Gastroesophageal sphincter (tissue), 4 donors: ENCODE results near the gene LTB4R. TPM values are rescaled to one million over a fixed set of nuclear protein-coding genes. Genes with fewer than 3 reads are reported as not detected.
"Not testable (repeated sequence)": the region's sequence is repeated elsewhere in the genome, so short reads cannot be mapped to it uniquely, and the experiment has no call there.

Source experiments
- ATAC-seq: fragments of 150-250 bp; one replicate; pipeline ENCODE4 v1.9.1; 2016; ENCODE audit warnings: mild to moderate bottlenecking, moderate library complexity
- H3K27ac ChIP-seq, 4 donors: fragments of 200-600 bp; sonication (generic) in 3 of 4; 1 replicate in 3 of 4; 2 replicates in 1 of 4; pipeline ENCODE4 v1.5.1; 2016 to 2019
- H3K27me3 ChIP-seq: fragments of 200-600 bp; sonication (generic); one replicate; pipeline ENCODE4 v1.5.1; 2019
- H3K36me3 ChIP-seq, 2 donors: fragments of 200-600 bp; sonication (generic); one replicate each; pipeline ENCODE4 v1.5.1; 2019; ENCODE audit warnings: control low read depth in 1 of 2
- H3K4me1 ChIP-seq, 3 donors: fragments of 200-600 bp; sonication (generic); 1 replicate in 2 of 3; 2 replicates in 1 of 3; pipeline ENCODE4 v1.5.1; 2016 to 2019; ENCODE audit warnings: control low read depth in 2 of 3
- H3K4me3 ChIP-seq, 2 donors: fragments of 200-600 bp; sonication (generic); one replicate each; pipeline ENCODE4 v1.5.1; 2019; ENCODE audit warnings: mild to moderate bottlenecking in 1 of 2, moderate library complexity in 1 of 2
- H3K9me3 ChIP-seq, 3 donors: fragments of 200-600 bp; sonication (generic); one replicate each; pipeline ENCODE4 v1.5.1; 2017 to 2019; ENCODE audit warnings: control low read depth in 2 of 3
- CTCF ChIP-seq, 4 experiments: fragments of 200-600 bp in 2 of 4; fragments of 450-650 bp in 2 of 4; sonication (generic) in 1 of 4; IDR thresholded peaks; one replicate each; pipeline ENCODE4 v1.5.1; 2017 to 2019; ENCODE audit warnings: antibody characterized with exemption in 4 of 4, mild to moderate bottlenecking in 2 of 4, moderate library complexity in 2 of 4
- EP300 ChIP-seq: sonication (generic); formaldehyde crosslinking; IDR thresholded peaks from one replicate; pipeline ENCODE4 v1.6.1; 2017; ENCODE audit warnings: antibody characterized with exemption, mild to moderate bottlenecking
- POLR2A ChIP-seq, 2 donors: fragments of 450-650 bp; IDR thresholded peaks; one replicate each; pipeline ENCODE4 v1.6.1; 2017; ENCODE audit warnings: antibody characterized with exemption in 2 of 2, mild to moderate bottlenecking in 2 of 2, moderate library complexity in 1 of 2
- POLR2AphosphoS5 ChIP-seq: sonication (generic); formaldehyde crosslinking; IDR thresholded peaks from one replicate; pipeline ENCODE4 v1.6.1; 2017; ENCODE audit warnings: antibody characterized with exemption
- WGBS, 2 donors: methylation state at CpG; one replicate each; pipeline ENCODE4 v1.1.5; 2018; ENCODE audit warnings: low coverage in 1 of 2; 5-methylcytosine and 5-hydroxymethylcytosine counted together
- total RNA-seq, 4 donors: library from RNA; depleted of rRNA; stranded (reverse); fragments of >200 nt; gene quantifications; one replicate each; pipeline ENCODE4 v1.1.0, GENCODE V29; 2016

Gene LTB4R
- total RNA-seq, 4 donors from 2014 or later, result 3.0 to 4.2 (median 3.4) TPM

DNA sequence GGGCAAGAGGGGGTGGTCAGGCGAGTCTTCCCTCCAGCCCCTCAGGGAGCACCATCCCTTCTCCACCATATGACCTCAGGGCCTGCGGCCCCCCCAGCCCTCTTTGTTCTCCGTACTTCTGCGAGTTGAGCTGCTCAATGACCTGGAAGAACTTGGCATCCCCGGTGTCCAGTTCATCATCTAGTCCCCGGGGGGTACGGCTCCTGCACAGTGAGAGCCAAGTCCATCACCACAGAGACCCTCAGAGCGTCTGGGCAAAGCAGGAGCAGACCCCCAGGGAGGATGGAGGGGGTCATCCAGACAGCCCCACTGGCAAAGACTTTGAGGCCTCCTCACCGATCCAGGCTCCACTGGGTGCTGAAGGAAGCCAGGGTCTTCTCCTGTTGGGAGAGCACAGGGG is 14.7 kb downstream of the LTB4R start:
- TF ChIP-seq POLR2A (IDR thresholded peaks at IDR 0.05), result peak in 1 of 2 donors; percentile 4
- no peak for TF ChIP-seq POLR2AphosphoS5
- H3K9me3 ChIP-seq, result no peaks in the 10 kb centered on the region

GRCh38 chr14:24327303-24327702 is 16.0 kb downstream of the LTB4R start:
- TF ChIP-seq CTCF (IDR thresholded peaks at IDR 0.05) (no peak), POLR2AphosphoS5 (no peak), EP300 (no peak), POLR2A (IDR thresholded peaks at IDR 0.05) (no peak)
- Histone ChIP-seq H3K4me3 (no peak overlapping the region), H3K27ac (peak overlapping the region in 1 of 4 donors; percentile 9), H3K27me3 (peaks cover 25% of the 10 kb centered on the region), H3K4me1 (peaks cover 0 to 15% (median under 1%) of the 10 kb centered on the region in 3 donors), H3K9me3 (no peaks in the 10 kb centered on the region), H3K36me3 (peaks cover 0 to 4% of the 10 kb centered on the region in 2 donors)
- no peak for ATAC-seq
- WGBS, 2 donors, result 60% methylated on average over 1 of the region's 2 CpGs; no CpG with 5 or more reads in 1 of the 2 donors

More for the DNA sequence above, 14.7 kb downstream of the LTB4R start:
- 63 to 66% methylated on average over 2 to 4 of the region's 9 CpGs for WGBS, 2 donors
- H3K27me3 ChIP-seq, result peaks cover 15% of the 10 kb centered on the region
- H3K36me3 ChIP-seq, result peaks cover 0 to 4% of the 10 kb centered on the region in 2 donors
- H3K27ac ChIP-seq, result no peak overlapping the region
- no peak for ATAC-seq
- H3K4me3 ChIP-seq, result no peak overlapping the region
- peaks cover 0 to 8% (median 0%) of the 10 kb centered on the region in 3 donors for H3K4me1 ChIP-seq

DNA sequence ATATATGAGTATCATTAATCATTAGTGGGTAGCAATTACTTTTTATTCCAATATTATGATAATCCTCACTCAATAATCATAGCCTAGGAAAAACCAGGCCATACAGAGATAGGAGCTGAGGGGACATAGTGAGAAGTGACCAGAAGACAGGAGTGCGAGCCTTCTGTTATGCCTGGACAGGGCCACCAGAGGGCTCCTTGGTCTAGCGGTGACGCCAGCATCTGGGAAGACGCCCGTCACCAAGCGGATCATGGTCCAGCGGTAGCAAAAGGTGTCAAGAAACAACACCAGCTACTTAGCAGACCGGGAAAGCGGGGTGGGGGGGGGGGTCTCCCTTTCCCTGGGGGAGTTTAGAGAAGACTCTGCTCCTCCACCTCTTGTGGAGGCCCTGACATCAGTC is 16.6 kb downstream of the LTB4R start:
- not testable (repeated sequence) for H3K4me3 ChIP-seq, ATAC-seq, H3K9me3 ChIP-seq, H3K36me3 ChIP-seq
- WGBS, 2 donors, result 0% methylated on average over 1 of the region's 9 CpGs
- peak overlapping the region in 1 of 4 donors; percentile 9 for H3K27ac ChIP-seq
- TF ChIP-seq CTCF (IDR thresholded peaks at IDR 0.05), result peak in 3 of 4 experiments; percentile 65 to 79 (median 74)
- H3K27me3 ChIP-seq, result peaks cover 32% of the 10 kb centered on the region
- H3K4me1 ChIP-seq, result peaks cover 0 to 21% (median 6%) of the 10 kb centered on the region in 3 donors

DNA sequence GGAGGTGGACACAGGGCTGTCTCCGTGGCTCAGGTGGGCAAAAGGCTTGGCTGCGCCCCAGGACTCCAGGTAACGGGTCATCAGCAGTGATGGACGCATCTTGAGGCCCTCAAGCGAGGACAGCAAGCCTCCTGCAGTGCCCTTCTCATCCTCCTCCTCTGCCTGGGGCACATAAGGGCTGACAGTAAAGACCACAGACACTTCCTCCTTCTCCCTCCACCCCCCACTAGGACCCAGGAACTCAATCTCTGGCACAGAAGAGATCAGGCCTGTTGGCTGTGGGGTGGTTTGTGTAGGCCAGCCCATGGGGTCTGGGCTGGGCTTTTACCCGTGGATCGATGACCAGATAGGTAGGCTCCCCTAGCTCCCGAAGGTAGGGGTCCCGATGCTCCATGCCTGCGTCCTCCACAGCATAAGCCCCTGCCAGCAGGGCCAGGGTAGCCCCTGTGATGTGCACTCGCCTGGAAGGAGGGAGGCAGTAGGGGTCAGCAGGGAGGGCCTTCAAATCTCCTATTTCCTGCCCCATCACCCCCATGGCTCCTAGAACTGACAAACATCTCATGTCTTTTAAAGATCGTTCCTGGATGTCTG is 17.9 kb downstream of the LTB4R start:
- Histone ChIP-seq H3K4me3 (no peak overlapping the region), H3K27me3 (peaks cover 44% of the 10 kb centered on the region), H3K36me3 (peaks cover 0 to under 1% of the 10 kb centered on the region in 2 donors), H3K4me1 (peaks cover 0 to 33% (median 6%) of the 10 kb centered on the region in 3 donors), H3K27ac (peak overlapping the region in 1 of 4 donors; percentile 37), H3K9me3 (no peaks in the 10 kb centered on the region)
- TF ChIP-seq POLR2AphosphoS5 (no peak), POLR2A (IDR thresholded peaks at IDR 0.05) (no peak), CTCF (IDR thresholded peaks at IDR 0.05) (no peak), EP300 (no peak)
- no peak for ATAC-seq
- 62 to 84% methylated on average over 3 to 6 of the region's 12 CpGs for WGBS, 2 donors

GRCh38 chr14:24329736-24330135 is 18.4 kb downstream of the LTB4R start:
- Histone ChIP-seq H3K36me3 (no peaks in the 10 kb centered on the region), H3K4me1 (peaks cover 0 to 39% (median 12%) of the 10 kb centered on the region in 3 donors), H3K4me3 (no peak overlapping the region), H3K27me3 (peaks cover 50% of the 10 kb centered on the region), H3K9me3 (no peaks in the 10 kb centered on the region), H3K27ac (peak overlapping the region in 1 of 4 donors; percentile 37)
- ATAC-seq, result no peak
- whole genome bisulfite sequencing, 2 donors, result 40 to 93% methylated on average over 1 to 3 of the region's 9 CpGs
- TF ChIP-seq POLR2A (IDR thresholded peaks at IDR 0.05) (no peak), POLR2AphosphoS5 (no peak), EP300 (no peak), CTCF (IDR thresholded peaks at IDR 0.05) (no peak)
